GM12801 (cell line): ENCODE measurements around the gene NINL.

ENCODE experiments used
- CTCF ChIP-seq: IDR thresholded peaks from one replicate; pipeline ENCODE4 v1.5.1; 2011; ENCODE audit warnings: control low read depth; ENCODE audit not compliant: insufficient read length; ENCODE audit errors: extremely low read depth

The NINL gene

GRCh38 chr20:25538838-25539665 is 46.3 kb downstream of the NINL start:
- no peak for TF ChIP-seq CTCF

- TF ChIP-seq CTCF = no peak
These were observed 47.4 kb downstream of the NINL start for GRCh38 chr20:25537890-25538289.

GRCh38 chr20:25535762-25536161 is 49.6 kb downstream of the NINL start:
- no peak for TF ChIP-seq CTCF

- no peak for TF ChIP-seq CTCF
These were observed 50.5 kb downstream of the NINL start for GRCh38 chr20:25534845-25535244.

GRCh38 chr20:25533920-25534700 is 51.2 kb downstream of the NINL start:
- no peak for TF ChIP-seq CTCF

GRCh38 chr20:25532971-25533391 is 52.4 kb downstream of the NINL start:
- TF ChIP-seq CTCF = no peak

- no peak for TF ChIP-seq CTCF
These were observed 53.1 kb downstream of the NINL start for GRCh38 chr20:25532015-25532751.
